ENCODE measurements around the gene LGALS16.

DNA sequence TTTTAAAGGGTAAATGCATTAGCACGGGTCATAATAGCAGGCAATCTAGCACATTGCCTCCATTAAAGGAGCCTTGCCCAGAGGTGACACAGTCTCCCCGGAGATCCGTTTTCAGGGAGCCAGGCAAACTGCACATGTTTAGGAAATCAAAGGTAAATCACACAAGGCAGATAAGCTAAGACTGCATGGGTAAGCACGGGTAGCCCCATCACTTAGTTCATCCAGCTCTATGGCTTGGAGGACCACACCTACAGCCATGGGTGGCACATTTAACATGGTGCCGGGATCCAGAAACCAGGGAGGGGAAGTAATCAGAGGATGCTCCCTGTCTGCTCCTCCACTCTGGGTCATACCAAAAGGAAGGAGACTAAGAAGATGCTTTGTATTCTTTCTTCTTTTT, 16.8 kb downstream of the LGALS16 start:
- TF ChIP-seq CTCF (IDR thresholded peaks at IDR 0.05) (no peak), EZH2 (IDR thresholded peaks at IDR 0.05; ENCODE audit: borderline replicate concordance, insufficient read depth, low read depth, low read length, poor library complexity, severe bottlenecking) (no peak)

All from B cell (primary cell).